HCT116 (cell line): ENCODE data around the gene DCAF5.
"Not testable (repeated sequence)": the region's sequence is repeated elsewhere in the genome, so short reads cannot be mapped to it uniquely, and the experiment has no call there.

Source experiments
- POLR2A ChIP-seq: IDR thresholded peaks from 2 replicates; pipeline ENCODE4 v1.7.0; 2011; ENCODE audit warnings: borderline replicate concordance; ENCODE audit not compliant: insufficient read depth, insufficient read length; ENCODE audit errors: extremely low read depth
- RAD21 ChIP-seq: IDR thresholded peaks from 2 replicates; pipeline ENCODE4 v1.6.1; 2012; ENCODE audit warnings: low read depth, mild to moderate bottlenecking
- SRF ChIP-seq: IDR thresholded peaks from 2 replicates; pipeline ENCODE4 v1.6.1; 2012; ENCODE audit warnings: low read depth
- TF ChIP-seq, protein P1 (sequence below), 3 experiments: fragments of 200-600 bp in 1 of 3; sonication (generic) in 1 of 3; IDR thresholded peaks in 2 of 3; conservative IDR thresholded peaks in 1 of 3; 2 replicates each; pipeline ENCODE4 v1.5.1; 2012 to 2017; ENCODE audit warnings: low read depth in 2 of 3, low read length in 2 of 3, antibody characterized with exemption in 1 of 3, borderline replicate concordance in 1 of 3, control low read depth in 1 of 3, mild to moderate bottlenecking in 1 of 3, mixed read lengths in 1 of 3, mixed run types in 1 of 3, moderate library complexity in 1 of 3; ENCODE audit not compliant: insufficient read depth in 1 of 3

DNA sequence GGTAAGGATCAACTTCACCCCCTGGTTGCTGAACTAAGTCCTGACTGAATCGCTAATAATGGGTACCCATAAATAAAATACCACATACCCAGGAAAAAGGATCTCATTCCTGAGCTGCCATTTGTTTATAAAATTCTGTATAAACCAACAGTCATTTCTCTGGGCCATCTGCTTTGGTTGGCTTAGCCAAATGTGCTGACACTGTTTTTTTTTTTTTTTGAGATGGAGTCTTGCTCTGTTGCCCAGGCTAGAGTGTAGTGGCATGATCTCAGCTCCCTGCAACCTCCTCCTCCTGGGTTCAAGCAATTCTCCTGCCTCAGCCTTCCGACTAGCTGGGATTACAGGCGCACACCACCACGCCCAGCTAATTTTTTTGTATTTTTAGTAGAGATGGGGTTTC is 87.0 kb downstream of the DCAF5 start:
- not testable (repeated sequence) for TF ChIP-seq POLR2A, SRF, RAD21
- TF ChIP-seq, protein P1, sequence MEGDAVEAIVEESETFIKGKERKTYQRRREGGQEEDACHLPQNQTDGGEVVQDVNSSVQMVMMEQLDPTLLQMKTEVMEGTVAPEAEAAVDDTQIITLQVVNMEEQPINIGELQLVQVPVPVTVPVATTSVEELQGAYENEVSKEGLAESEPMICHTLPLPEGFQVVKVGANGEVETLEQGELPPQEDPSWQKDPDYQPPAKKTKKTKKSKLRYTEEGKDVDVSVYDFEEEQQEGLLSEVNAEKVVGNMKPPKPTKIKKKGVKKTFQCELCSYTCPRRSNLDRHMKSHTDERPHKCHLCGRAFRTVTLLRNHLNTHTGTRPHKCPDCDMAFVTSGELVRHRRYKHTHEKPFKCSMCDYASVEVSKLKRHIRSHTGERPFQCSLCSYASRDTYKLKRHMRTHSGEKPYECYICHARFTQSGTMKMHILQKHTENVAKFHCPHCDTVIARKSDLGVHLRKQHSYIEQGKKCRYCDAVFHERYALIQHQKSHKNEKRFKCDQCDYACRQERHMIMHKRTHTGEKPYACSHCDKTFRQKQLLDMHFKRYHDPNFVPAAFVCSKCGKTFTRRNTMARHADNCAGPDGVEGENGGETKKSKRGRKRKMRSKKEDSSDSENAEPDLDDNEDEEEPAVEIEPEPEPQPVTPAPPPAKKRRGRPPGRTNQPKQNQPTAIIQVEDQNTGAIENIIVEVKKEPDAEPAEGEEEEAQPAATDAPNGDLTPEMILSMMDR (IDR thresholded peaks at IDR 0.05 in 2 of 3, conservative IDR thresholded peaks at IDR 0.05 in 1 of 3; ENCODE audit: borderline replicate concordance in 1 of 3, insufficient read depth in 1 of 3, low read depth in 2 of 3, low read length in 2 of 3) = not testable (repeated sequence)
